Psoas muscle (tissue), 8 donors: Measurements from ENCODE around the gene ADAM21. TPM values are rescaled to one million over a fixed set of nuclear protein-coding genes. Genes with fewer than 3 reads are reported as not detected.
A peak's percentile ranks its signal among the peaks of the same experiment; 100 is the strongest.
"Not testable (repeated sequence)": the region's sequence is repeated elsewhere in the genome, so short reads cannot be mapped to it uniquely, and the experiment has no call there.

Experiments
- ATAC-seq, 4 donors: fragments of 200-7000 bp; cut with Tn5 transposase; one replicate each; pipeline ENCODE4 v1.9.1; 2020; ENCODE audit warnings: moderate library complexity in 3 of 4, mild to moderate bottlenecking in 2 of 4
- DNase-seq, 2 donors: peaks; one replicate each; pipeline ENCODE4 v3.0.0-alpha.2; 2020
- H3K27ac ChIP-seq: fragments of 200-600 bp; one replicate; pipeline ENCODE4 v1.8.0; 2022
- H3K27me3 ChIP-seq, 3 donors: fragments of 200-600 bp in 1 of 3; one replicate each; pipeline versions ENCODE4 v1.6.1 to v1.8.0; 2013 to 2022; ENCODE audit warnings: low read length in 2 of 3, mild to moderate bottlenecking in 2 of 3, moderate library complexity in 1 of 3; ENCODE audit not compliant: insufficient read depth in 3 of 3
- H3K36me3 ChIP-seq, 2 donors: fragments of 200-600 bp in 1 of 2; one replicate each; pipeline versions ENCODE4 v1.6.1 to v1.8.0; 2013 to 2022; ENCODE audit warnings: low read depth in 1 of 2, mild to moderate bottlenecking in 1 of 2, moderate library complexity in 1 of 2; ENCODE audit not compliant: insufficient read depth in 1 of 2
- H3K4me1 ChIP-seq: fragments of 200-600 bp; one replicate; pipeline ENCODE4 v1.8.0; 2022
- H3K4me3 ChIP-seq: fragments of 200-600 bp; one replicate; pipeline ENCODE4 v1.8.0; 2022; ENCODE audit warnings: mild to moderate bottlenecking
- H3K9me3 ChIP-seq: fragments of 200-600 bp; one replicate; pipeline ENCODE4 v1.8.0; 2022
- WGBS, 3 donors: extraction: QIAGEN DNeasy Blood & Tissue Kit; methylation state at CpG; one replicate each; pipeline versions ENCODE4 v1.1.6 to v1.1.7; 2013; 5-methylcytosine and 5-hydroxymethylcytosine counted together
- intact Hi-C, 2 donors: fragments of 100-400 bp; cut with DNase I; formaldehyde crosslinking; loops; one replicate each; pipeline versions ENCODE4 v1.11.0 to v1.14.2; 2022
- polyA plus RNA-seq, 3 donors: library from polyadenylated mRNA; stranded (reverse); fragments of 200-250 nt; gene quantifications; one replicate each; pipeline ENCODE4 v1.2.3, GENCODE V29; 2013
- total RNA-seq, 4 donors: library from RNA; stranded (reverse); fragmentation: NEBNext Ultra II Directional in 2 of 4; extraction: Animal tissue kit (Norgen Biotek cat#: 25700) in 2 of 4; gene quantifications; one replicate each; pipeline versions ENCODE4 v1.2.1 to v1.2.4, GENCODE V29; 2021 to 2023
- TF ChIP-seq, protein P1 (sequence below): fragments of 200-600 bp; IDR thresholded peaks from one replicate; pipeline ENCODE4 v1.8.0; 2022; ENCODE audit warnings: antibody characterized with exemption
- donor health status: healthy with polysubstance abuse.
- donor health status: DM: no; HTN: no; CAD: no; lungs with moderate emphysema.
- donor health status: Bipolar disorder and iron deficiency.
- donor health status: healthy.
- donor health status: DM: yes; HTN: yes; CAD: no.
- donor health status: DM: no; HTN: no; CAD: no.
- donor health status: DM: no; HTN: no; CAD: no.
- donor health status: DM: yes; HTN: yes; CAD: no.

ADAM21 gene
- total and polyA plus RNA-seq, 7 donors, result 0.10 to 1.0 (median 0.22) TPM; not detected in 1

GRCh38 chr14:70416725-70417349, 35.1 kb upstream of the ADAM21 start, which contains the start of gene SYNJ2BP:
Gene SYNJ2BP (minus strand): TSS chr14:70417090. CDS start chr14:70416963, 127 bp downstream.
- WGBS, 3 donors, result 0 to 1% (median 1%) methylated on average over 22 of the region's 22 CpGs
- ATAC-seq, result peak; percentile 89 to 99 (median 94)
- Histone ChIP-seq H3K4me1 (peaks cover 3% of the 10 kb centered on the region), H3K27ac (peak within 1 kb of the TSS; percentile 60), H3K27me3 (no peaks in the 10 kb centered on the region), H3K36me3 (no peaks in the 10 kb centered on the region), H3K4me3 (peak within 1 kb of the TSS; percentile 71), H3K9me3 (no peaks in the 10 kb centered on the region)
- intact Hi-C loops, result no loop called here
- DNase-seq, result peak; percentile 73 to 82
- TF ChIP-seq, protein P1, sequence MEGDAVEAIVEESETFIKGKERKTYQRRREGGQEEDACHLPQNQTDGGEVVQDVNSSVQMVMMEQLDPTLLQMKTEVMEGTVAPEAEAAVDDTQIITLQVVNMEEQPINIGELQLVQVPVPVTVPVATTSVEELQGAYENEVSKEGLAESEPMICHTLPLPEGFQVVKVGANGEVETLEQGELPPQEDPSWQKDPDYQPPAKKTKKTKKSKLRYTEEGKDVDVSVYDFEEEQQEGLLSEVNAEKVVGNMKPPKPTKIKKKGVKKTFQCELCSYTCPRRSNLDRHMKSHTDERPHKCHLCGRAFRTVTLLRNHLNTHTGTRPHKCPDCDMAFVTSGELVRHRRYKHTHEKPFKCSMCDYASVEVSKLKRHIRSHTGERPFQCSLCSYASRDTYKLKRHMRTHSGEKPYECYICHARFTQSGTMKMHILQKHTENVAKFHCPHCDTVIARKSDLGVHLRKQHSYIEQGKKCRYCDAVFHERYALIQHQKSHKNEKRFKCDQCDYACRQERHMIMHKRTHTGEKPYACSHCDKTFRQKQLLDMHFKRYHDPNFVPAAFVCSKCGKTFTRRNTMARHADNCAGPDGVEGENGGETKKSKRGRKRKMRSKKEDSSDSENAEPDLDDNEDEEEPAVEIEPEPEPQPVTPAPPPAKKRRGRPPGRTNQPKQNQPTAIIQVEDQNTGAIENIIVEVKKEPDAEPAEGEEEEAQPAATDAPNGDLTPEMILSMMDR, result no peak

DNA sequence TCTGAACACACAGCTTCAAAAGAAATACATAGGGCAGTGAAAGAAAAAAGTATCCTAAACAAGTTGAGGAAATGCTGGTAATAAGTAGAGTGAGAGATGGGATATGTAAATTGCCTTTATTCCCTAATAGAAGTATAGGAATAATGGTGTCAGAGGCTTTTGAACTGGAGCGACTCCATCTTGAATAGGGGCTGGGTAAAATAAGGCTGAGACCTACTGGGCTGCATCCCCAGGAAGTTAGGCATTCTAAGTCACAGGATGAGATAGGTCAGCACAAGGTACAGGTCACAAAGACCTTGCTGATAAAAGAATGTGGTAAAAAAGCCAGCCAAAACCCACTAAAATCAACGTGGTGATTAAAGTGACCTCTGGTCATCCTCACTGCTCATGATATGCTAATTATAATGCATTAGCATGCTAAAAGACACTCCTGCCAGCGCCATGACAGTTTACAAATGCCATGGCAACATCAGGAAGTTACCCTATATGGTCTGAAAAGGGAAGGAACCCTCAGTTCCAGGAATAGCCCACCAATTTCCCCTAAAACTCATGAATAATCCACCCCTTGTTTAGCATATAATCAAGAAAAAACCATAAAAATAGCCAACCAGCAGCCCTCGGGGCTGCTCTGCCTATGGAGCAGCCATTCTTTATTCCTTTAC, 32.6 kb upstream of the ADAM21 start:
- intact Hi-C loops, ATAC-seq, H3K27ac ChIP-seq, DNase-seq, H3K4me3 ChIP-seq, H3K9me3 ChIP-seq, H3K4me1 ChIP-seq, H3K36me3 ChIP-seq, H3K27me3 ChIP-seq: not testable (repeated sequence)
- WGBS, 3 donors, result 57 to 64% (median 62%) methylated on average over 4 of the region's 4 CpGs

DNA sequence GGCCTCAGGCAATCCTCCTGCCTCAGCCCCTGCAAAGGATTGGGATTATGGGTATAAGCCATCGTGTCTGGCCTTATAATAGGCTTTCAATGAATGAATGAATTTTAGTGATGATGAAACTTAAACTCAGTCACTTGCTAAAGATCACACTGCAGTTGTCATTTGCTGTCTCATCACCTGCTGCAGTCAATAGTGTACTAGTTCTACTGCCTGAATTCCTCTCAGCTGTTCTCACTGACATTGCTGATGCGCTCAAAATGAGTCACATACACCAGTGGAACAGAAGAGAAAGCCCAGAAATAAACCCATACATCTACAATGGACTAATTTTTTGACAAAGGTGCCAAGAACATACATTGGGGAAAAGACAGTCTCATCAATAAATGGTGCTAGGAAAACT, 29.4 kb upstream of the ADAM21 start:
- ATAC-seq (peak in 3 of 4 donors; percentile 62 to 79 (median 77)), DNase-seq (no peak)
- TF ChIP-seq, protein P1, result no peak
- H3K9me3 ChIP-seq, result no peaks in the 10 kb centered on the region
- H3K4me1 ChIP-seq, result peaks cover 6% of the 10 kb centered on the region
- H3K4me3 ChIP-seq, result no peak overlapping the region
- 35 to 46% (median 46%) methylated on average over 2 of the region's 2 CpGs for WGBS, 3 donors
- H3K27me3 ChIP-seq, result no peaks in the 10 kb centered on the region
- no peaks in the 10 kb centered on the region for H3K36me3 ChIP-seq
- intact Hi-C loops, result no loop called here
- no peak overlapping the region for H3K27ac ChIP-seq

DNA sequence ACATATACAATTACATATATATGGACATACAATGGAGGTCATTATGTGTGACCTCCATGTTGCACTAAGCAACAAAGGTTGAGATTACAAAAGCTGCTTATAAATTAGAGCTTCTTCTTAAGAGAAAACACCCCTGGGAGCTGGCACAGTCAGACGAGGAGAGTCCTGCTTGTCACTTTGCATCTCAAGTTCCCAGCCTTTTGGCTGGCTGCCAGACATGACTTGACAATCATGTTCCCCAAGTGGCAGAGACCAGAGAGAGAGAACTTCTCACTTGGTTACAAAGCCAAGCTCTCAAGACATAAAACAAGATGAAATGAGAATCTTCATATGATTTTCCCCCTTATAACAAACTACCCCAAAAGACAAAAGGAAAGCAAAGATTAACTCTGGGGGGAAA, 26.6 kb upstream of the ADAM21 start:
- WGBS, 3 donors, result 0 to 3% (median 2%) methylated on average over 1 of the region's 1 CpG
- intact Hi-C loops, result no loop called here
- H3K4me1 ChIP-seq, result peaks cover 6% of the 10 kb centered on the region
- H3K27ac ChIP-seq, result no peak overlapping the region
- ATAC-seq, result peak in 1 of 4 donors; percentile 83
- H3K4me3 ChIP-seq, result no peak overlapping the region
- peak; percentile 40 to 76 for DNase-seq
- no peaks in the 10 kb centered on the region for H3K27me3 ChIP-seq
- TF ChIP-seq, protein P1, result no peak
- H3K9me3 ChIP-seq, result no peaks in the 10 kb centered on the region
- H3K36me3 ChIP-seq, result no peaks in the 10 kb centered on the region

DNA sequence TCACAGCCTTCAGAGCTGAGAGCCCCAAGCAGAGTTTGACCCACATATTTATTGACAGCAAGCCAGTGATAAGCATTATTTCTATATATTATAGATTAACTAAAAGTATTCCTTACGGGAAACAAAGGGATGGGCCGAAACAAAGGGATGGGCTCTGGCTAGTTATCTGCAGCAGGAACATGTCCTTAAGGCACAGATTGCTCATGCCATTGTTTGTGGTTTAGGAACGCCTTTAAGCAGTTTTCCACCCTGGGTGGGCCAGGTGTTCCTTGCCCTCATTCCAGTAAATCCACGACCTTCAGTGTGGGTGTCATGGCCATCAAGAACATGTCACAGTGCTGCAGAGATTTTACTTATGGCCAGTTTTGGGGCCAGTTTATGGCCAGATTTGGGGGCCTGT, 25.4 kb upstream of the ADAM21 start:
- DNase-seq, H3K27ac ChIP-seq, intact Hi-C loops, H3K36me3 ChIP-seq, H3K4me3 ChIP-seq, ATAC-seq, H3K9me3 ChIP-seq, H3K27me3 ChIP-seq, H3K4me1 ChIP-seq: not testable (repeated sequence)
- WGBS, 3 donors, result 61 to 84% (median 78%) methylated on average over 4 of the region's 4 CpGs
